Vagina (tissue), 2 donors: ENCODE measurements around the gene ADAMTS9. TPM values are rescaled to one million over a fixed set of nuclear protein-coding genes. Genes with fewer than 3 reads are reported as not detected.
A peak's percentile ranks its signal among the peaks of the same experiment; 100 is the strongest.

Experiments used
- DNase-seq, 2 donors: peaks; one replicate each; pipeline ENCODE4 v3.0.0-alpha.2; 2017; ENCODE audit errors: extremely low spot score in 2 of 2
- H3K27ac ChIP-seq: fragments of 200-600 bp; sonication (generic); one replicate; pipeline ENCODE4 v1.5.1; 2019
- H3K27me3 ChIP-seq: fragments of 200-600 bp; sonication (generic); one replicate; pipeline ENCODE4 v1.5.1; 2019
- H3K36me3 ChIP-seq, 2 donors: fragments of 200-600 bp; sonication (generic); one replicate each; pipeline ENCODE4 v1.5.1; 2017 to 2019
- H3K4me1 ChIP-seq: fragments of 200-600 bp; sonication (generic); one replicate; pipeline ENCODE4 v1.5.1; 2019
- H3K4me3 ChIP-seq, 2 donors: fragments of 200-600 bp; sonication (generic); 1 replicate in 1 of 2; 2 replicates in 1 of 2; pipeline ENCODE4 v1.5.1; 2016 to 2019
- H3K9me3 ChIP-seq: fragments of 200-600 bp; sonication (generic); one replicate; pipeline ENCODE4 v1.5.1; 2019
- POLR2A ChIP-seq, 2 donors: fragments of 450-650 bp; IDR thresholded peaks; one replicate each; pipeline ENCODE4 v1.6.1; 2017; ENCODE audit warnings: antibody characterized with exemption in 2 of 2, mild to moderate bottlenecking in 2 of 2, moderate library complexity in 2 of 2
- POLR2AphosphoS5 ChIP-seq, 2 donors: sonication (generic); formaldehyde crosslinking; IDR thresholded peaks; one replicate each; pipeline ENCODE4 v1.9.0; 2017; ENCODE audit warnings: antibody characterized with exemption in 2 of 2, mild to moderate bottlenecking in 2 of 2, low read depth in 1 of 2; ENCODE audit not compliant: insufficient read depth in 1 of 2
- intact Hi-C: fragments of 100-400 bp; cut with DNase I; formaldehyde crosslinking; loops from one replicate; pipeline ENCODE4 v1.15.1; 2023
- total RNA-seq: library from RNA; depleted of rRNA; stranded (reverse); fragments of >200 nt; gene quantifications from one replicate; pipeline ENCODE4 v1.2.3, GENCODE V29; 2016
- TF ChIP-seq, protein P1 (sequence below), 3 experiments: fragments of 450-650 bp in 2 of 3; fragments of 200-600 bp in 1 of 3; sonication (generic) in 1 of 3; IDR thresholded peaks; one replicate each; pipeline ENCODE4 v1.5.1; 2017 to 2019; ENCODE audit warnings: antibody characterized with exemption in 3 of 3, mild to moderate bottlenecking in 2 of 3, moderate library complexity in 2 of 3

Gene ADAMTS9
- total RNA-seq, 1 donor from 2014 or later, result 118 TPM

- Histone ChIP-seq H3K4me1 (peaks cover 5% of the 10 kb centered on the region), H3K9me3 (no peaks in the 10 kb centered on the region), H3K27ac (no peak overlapping the region), H3K4me3 (no peak overlapping the region), H3K36me3 (no peaks in the 10 kb centered on the region), H3K27me3 (no peaks in the 10 kb centered on the region)
- intact Hi-C loops, result no loop called here
- TF ChIP-seq, protein P1, sequence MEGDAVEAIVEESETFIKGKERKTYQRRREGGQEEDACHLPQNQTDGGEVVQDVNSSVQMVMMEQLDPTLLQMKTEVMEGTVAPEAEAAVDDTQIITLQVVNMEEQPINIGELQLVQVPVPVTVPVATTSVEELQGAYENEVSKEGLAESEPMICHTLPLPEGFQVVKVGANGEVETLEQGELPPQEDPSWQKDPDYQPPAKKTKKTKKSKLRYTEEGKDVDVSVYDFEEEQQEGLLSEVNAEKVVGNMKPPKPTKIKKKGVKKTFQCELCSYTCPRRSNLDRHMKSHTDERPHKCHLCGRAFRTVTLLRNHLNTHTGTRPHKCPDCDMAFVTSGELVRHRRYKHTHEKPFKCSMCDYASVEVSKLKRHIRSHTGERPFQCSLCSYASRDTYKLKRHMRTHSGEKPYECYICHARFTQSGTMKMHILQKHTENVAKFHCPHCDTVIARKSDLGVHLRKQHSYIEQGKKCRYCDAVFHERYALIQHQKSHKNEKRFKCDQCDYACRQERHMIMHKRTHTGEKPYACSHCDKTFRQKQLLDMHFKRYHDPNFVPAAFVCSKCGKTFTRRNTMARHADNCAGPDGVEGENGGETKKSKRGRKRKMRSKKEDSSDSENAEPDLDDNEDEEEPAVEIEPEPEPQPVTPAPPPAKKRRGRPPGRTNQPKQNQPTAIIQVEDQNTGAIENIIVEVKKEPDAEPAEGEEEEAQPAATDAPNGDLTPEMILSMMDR (IDR thresholded peaks at IDR 0.05), result no peak
- no peak for TF ChIP-seq POLR2A (IDR thresholded peaks at IDR 0.05)
- TF ChIP-seq POLR2AphosphoS5 (IDR thresholded peaks at IDR 0.05; ENCODE audit: insufficient read depth in 1 of 2, low read depth in 1 of 2), result no peak
- no peak for DNase-seq
These were observed 198.3 kb downstream of the ADAMTS9 start for GRCh38 chr3:64489361-64490044.

- no peak for DNase-seq
- Histone ChIP-seq H3K4me3 (no peak overlapping the region), H3K4me1 (peaks cover 5% of the 10 kb centered on the region), H3K27ac (no peak overlapping the region), H3K9me3 (no peaks in the 10 kb centered on the region), H3K27me3 (no peaks in the 10 kb centered on the region), H3K36me3 (no peaks in the 10 kb centered on the region)
- TF ChIP-seq POLR2AphosphoS5 (IDR thresholded peaks at IDR 0.05; ENCODE audit: insufficient read depth in 1 of 2, low read depth in 1 of 2) (no peak), POLR2A (IDR thresholded peaks at IDR 0.05) (no peak)
- TF ChIP-seq, protein P1 (IDR thresholded peaks at IDR 0.05), result no peak
- intact Hi-C loops, result no loop called here
These were observed 198.9 kb downstream of the ADAMTS9 start for GRCh38 chr3:64488939-64489338.

GRCh38 chr3:64484289-64484992 is 203.4 kb downstream of the ADAMTS9 start:
- no peaks in the 10 kb centered on the region for H3K27me3 ChIP-seq
- H3K27ac ChIP-seq, result no peak overlapping the region
- intact Hi-C loops, result loop anchor here (5.0 kb wide), 1 partner anchor 452 kb away; no protein-coding TSS in a partner anchor
- no peaks in the 10 kb centered on the region for H3K36me3 ChIP-seq
- H3K4me3 ChIP-seq, result no peak overlapping the region
- H3K9me3 ChIP-seq, result no peaks in the 10 kb centered on the region
- peaks cover 4% of the 10 kb centered on the region for H3K4me1 ChIP-seq
- DNase-seq, result no peak
- TF ChIP-seq POLR2A (IDR thresholded peaks at IDR 0.05) (no peak), POLR2AphosphoS5 (IDR thresholded peaks at IDR 0.05; ENCODE audit: insufficient read depth in 1 of 2, low read depth in 1 of 2) (no peak)
- TF ChIP-seq, protein P1 (IDR thresholded peaks at IDR 0.05), result peak; percentile 78 to 93 (median 89)

DNA sequence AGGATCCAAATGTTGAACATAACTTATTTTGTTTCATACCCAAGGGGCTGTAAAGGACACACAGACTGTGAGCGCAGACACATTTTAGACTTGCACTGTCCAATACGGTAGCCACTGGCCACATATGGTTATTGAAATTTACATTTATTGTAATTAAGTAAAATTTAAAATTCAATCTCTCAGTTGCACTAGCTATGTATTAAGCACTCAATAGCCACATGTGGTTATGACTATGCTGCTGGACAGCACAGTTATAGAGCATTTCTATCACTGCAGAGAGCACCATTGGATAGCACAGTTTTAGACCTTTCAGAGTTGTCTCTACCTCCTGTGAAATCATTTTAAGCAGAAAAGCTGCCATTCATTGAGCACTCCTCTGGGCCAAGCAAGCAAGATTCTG is 204.3 kb downstream of the ADAMTS9 start:
- Histone ChIP-seq H3K36me3 (no peaks in the 10 kb centered on the region), H3K4me1 (no peaks in the 10 kb centered on the region), H3K27ac (no peak overlapping the region), H3K4me3 (no peak overlapping the region), H3K27me3 (no peaks in the 10 kb centered on the region), H3K9me3 (no peaks in the 10 kb centered on the region)
- intact Hi-C loops, result loop anchor here (5.0 kb wide), 1 partner anchor 451 kb away; no protein-coding TSS in a partner anchor
- no peak for TF ChIP-seq POLR2A (IDR thresholded peaks at IDR 0.05)
- TF ChIP-seq, protein P1 (IDR thresholded peaks at IDR 0.05), result no peak
- no peak for TF ChIP-seq POLR2AphosphoS5 (IDR thresholded peaks at IDR 0.05; ENCODE audit: insufficient read depth in 1 of 2, low read depth in 1 of 2)
- DNase-seq, result no peak

DNA sequence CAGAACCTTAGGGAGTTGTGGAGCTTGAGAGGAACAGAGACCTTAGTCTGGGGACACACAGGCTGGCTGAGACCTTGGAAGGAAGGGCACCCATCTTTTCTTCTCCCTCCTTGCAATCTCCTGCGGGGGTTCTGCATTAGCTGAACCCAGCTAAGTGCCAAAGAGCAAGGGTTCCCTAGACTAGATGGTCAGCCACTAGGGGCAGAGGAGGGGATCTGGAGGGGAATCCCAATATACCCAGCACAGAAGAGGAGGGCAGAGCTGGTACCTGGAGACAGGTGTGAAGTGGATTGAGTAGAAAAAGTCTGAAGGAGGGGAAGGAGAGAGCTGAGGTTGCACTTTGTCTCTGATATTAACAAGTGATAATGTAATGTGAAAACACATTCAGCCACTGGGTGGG is 212.8 kb downstream of the ADAMTS9 start:
- H3K4me1 ChIP-seq, result no peaks in the 10 kb centered on the region
- TF ChIP-seq POLR2A (IDR thresholded peaks at IDR 0.05) (no peak), POLR2AphosphoS5 (IDR thresholded peaks at IDR 0.05; ENCODE audit: insufficient read depth in 1 of 2, low read depth in 1 of 2) (no peak)
- TF ChIP-seq, protein P1 (IDR thresholded peaks at IDR 0.05), result no peak
- H3K36me3 ChIP-seq, result no peaks in the 10 kb centered on the region
- DNase-seq, result no peak
- intact Hi-C loops, result no loop called here
- H3K27ac ChIP-seq, result no peak overlapping the region
- no peaks in the 10 kb centered on the region for H3K27me3 ChIP-seq
- no peaks in the 10 kb centered on the region for H3K9me3 ChIP-seq
- H3K4me3 ChIP-seq, result no peak overlapping the region
